Dermis microvascular lymphatic vessel endothelial cell (primary cell): ENCODE measurements around the gene WNT3. TPM values are rescaled to one million over a fixed set of nuclear protein-coding genes. Genes with fewer than 3 reads are reported as not detected.
"Not testable (repeated sequence)": the region's sequence is repeated elsewhere in the genome, so short reads cannot be mapped to it uniquely, and the experiment has no call there.

ENCODE experiments used
- DNase-seq, 2 donors: peaks; one replicate each; pipeline versions ENCODE4 v3.0.0 to v3.0.0-alpha.2; 2010; ENCODE audit warnings: low read depth in 2 of 2
- total RNA-seq: library from RNA; depleted of rRNA; stranded (reverse); fragments of >200 nt; gene quantifications from 2 replicates; pipeline ENCODE4 v1.2.1, GENCODE V29; 2014

The WNT3 gene
- total RNA-seq = 0.76 and 0.90 TPM in 2 replicates

GRCh38 chr17:46818316-46818928, at the start of gene WNT3:
Gene WNT3 (minus strand): TSS chr17:46818692. CDS start chr17:46818597, 95 bp downstream.
- no peak for DNase-seq

- DNase-seq = no peak
Measured at GRCh38 chr17:46866747-46867146, 48.3 kb upstream of the WNT3 start.

- DNase-seq = no peak
Measured at GRCh38 chr17:46866325-46866724, 47.8 kb upstream of the WNT3 start.

- DNase-seq = no peak
Measured at GRCh38 chr17:46865100-46865499, 46.6 kb upstream of the WNT3 start.

GRCh38 chr17:46863383-46864121, 45.1 kb upstream of the WNT3 start:
- DNase-seq = no peak

- no peak for DNase-seq
Measured at GRCh38 chr17:46862949-46863348, 44.5 kb upstream of the WNT3 start.

GRCh38 chr17:46859996-46860395, 41.5 kb upstream of the WNT3 start:
- DNase-seq = no peak

GRCh38 chr17:46857600-46857999, 39.1 kb upstream of the WNT3 start:
- DNase-seq = no peak

- no peak for DNase-seq
Measured at GRCh38 chr17:46854948-46855347, 36.5 kb upstream of the WNT3 start.

GRCh38 chr17:46854515-46854914, 36.0 kb upstream of the WNT3 start:
- no peak for DNase-seq

- DNase-seq = no peak
Measured at GRCh38 chr17:46853896-46854444, 35.5 kb upstream of the WNT3 start.

- peak in 1 of 2 donors; percentile 13 for DNase-seq
Measured at GRCh38 chr17:46851029-46851741, 32.7 kb upstream of the WNT3 start, which contains the start of gene WNT9B. Gene WNT9B (plus strand): TSS chr17:46851583. CDS start chr17:46851639, 56 bp downstream.

GRCh38 chr17:46850688-46851028, 32.2 kb upstream of the WNT3 start:
- no peak for DNase-seq

- DNase-seq = no peak
Measured at GRCh38 chr17:46848534-46848933, 30.0 kb upstream of the WNT3 start.

- no peak for DNase-seq
Measured at GRCh38 chr17:46847204-46848191, 29.0 kb upstream of the WNT3 start.

GRCh38 chr17:46842835-46843234, 24.3 kb upstream of the WNT3 start:
- DNase-seq = no peak

GRCh38 chr17:46841561-46842379, 23.3 kb upstream of the WNT3 start:
- peak in 1 of 2 donors; percentile 14 for DNase-seq

- DNase-seq = not testable (repeated sequence)
Measured at GRCh38 chr17:46840596-46840995, 22.1 kb upstream of the WNT3 start.

GRCh38 chr17:46839211-46839610, 20.7 kb upstream of the WNT3 start:
- no peak for DNase-seq

GRCh38 chr17:46837521-46837920, 19.0 kb upstream of the WNT3 start:
- DNase-seq = no peak
